GM11168 (cell line): Measurements from ENCODE around the gene POLR2A.

Experiments used
- in situ Hi-C: fragments of 300-500 bp; cut with MboI; formaldehyde crosslinking; loops from one replicate; pipeline ENCODE4 v1.12.0; 2022; ENCODE audit warnings: low sequenced_read_pairs; ENCODE audit not compliant: unreplicated experiment

POLR2A gene

GRCh38 chr17:7544911-7545310 lies 60.7 kb downstream of the POLR2A start:
- in situ Hi-C loops = loop anchor here (5.0 kb wide), 1 partner anchor 38 kb away; no protein-coding TSS in a partner anchor

DNA sequence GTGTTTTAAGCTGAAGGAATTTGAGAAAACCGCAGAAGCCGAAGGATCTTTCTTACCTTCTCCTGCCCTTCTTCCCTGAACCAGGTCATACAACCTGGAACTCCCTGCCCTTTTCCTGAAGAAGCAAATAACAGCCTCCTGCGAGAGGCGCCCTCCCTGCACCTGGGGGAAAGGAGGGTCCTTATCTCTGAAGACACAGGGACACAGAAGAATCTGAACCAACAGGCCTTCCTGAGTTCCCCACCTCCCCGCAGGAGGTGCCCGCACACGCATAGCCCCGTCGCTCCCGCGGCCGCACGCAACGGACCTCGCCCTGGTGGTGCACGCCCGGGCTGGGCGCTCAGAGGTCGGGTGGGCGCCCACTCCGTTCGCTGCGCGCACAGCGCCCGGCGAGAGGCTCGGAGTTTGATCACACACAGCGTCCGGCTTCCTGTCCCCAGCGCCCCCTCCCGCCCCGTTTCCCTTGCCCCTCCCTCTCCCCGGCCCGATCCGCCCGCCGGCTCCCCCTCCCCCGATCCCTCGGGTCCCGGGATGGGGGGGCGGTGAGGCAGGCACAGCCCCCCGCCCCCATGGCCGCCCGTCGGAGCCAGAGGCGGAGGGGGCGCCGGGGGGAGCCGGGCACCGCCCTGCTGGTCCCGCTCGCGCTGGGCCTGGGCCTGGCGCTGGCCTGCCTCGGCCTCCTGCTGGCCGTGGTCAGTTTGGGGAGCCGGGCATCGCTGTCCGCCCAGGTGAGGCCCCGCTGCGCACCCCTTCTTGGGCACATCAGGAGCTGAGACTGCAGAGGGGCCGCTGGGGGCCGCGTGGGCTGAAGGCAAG lies 64.6 kb downstream of the POLR2A start, which contains the start of gene TNFSF12:
TSS of gene TNFSF12 (plus strand) at position 474 of the 816 bp plus-strand sequence. CDS start at position 570, 96 bp downstream.
- in situ Hi-C loops = no loop called here
